Gastrocnemius medialis (tissue), 4 donors: ENCODE results near the gene MDK.

Experiments
- POLR2A ChIP-seq, 2 donors: fragments of 450-650 bp; IDR thresholded peaks; one replicate each; pipeline ENCODE4 v1.6.1; 2017; ENCODE audit warnings: antibody characterized with exemption in 2 of 2, mild to moderate bottlenecking in 2 of 2, moderate library complexity in 2 of 2
- TF ChIP-seq, protein P1 (sequence below), 5 experiments: fragments of 450-650 bp in 3 of 5; fragments of 200-600 bp in 2 of 5; sonication (generic) in 2 of 5; IDR thresholded peaks in 4 of 5; conservative IDR thresholded peaks in 1 of 5; 1 replicate in 4 of 5; 2 replicates in 1 of 5; pipeline ENCODE4 v1.5.1; 2016 to 2019; ENCODE audit warnings: antibody characterized with exemption in 5 of 5, mild to moderate bottlenecking in 3 of 5, moderate library complexity in 3 of 5

DNA sequence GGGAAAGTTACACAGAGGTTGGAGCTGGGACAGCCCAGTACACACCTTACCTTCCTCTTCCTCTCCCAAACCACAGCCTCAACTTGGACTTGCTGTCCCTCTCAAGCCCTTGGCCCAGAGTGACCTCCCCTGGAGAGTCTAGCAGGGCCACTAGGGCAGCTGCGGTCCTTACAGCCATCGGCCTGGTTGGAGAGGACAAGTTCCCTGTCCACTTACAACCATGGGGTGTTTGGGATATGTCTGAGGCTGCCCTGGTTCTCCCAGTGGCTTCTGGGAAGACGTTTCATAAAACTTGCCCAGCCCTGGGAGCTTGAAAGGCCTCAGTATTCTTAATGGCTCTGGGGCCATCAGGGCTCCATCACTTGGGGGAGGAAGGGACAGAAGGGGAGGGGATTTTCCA is 47.3 kb upstream of the MDK start:
- TF ChIP-seq, protein P1, sequence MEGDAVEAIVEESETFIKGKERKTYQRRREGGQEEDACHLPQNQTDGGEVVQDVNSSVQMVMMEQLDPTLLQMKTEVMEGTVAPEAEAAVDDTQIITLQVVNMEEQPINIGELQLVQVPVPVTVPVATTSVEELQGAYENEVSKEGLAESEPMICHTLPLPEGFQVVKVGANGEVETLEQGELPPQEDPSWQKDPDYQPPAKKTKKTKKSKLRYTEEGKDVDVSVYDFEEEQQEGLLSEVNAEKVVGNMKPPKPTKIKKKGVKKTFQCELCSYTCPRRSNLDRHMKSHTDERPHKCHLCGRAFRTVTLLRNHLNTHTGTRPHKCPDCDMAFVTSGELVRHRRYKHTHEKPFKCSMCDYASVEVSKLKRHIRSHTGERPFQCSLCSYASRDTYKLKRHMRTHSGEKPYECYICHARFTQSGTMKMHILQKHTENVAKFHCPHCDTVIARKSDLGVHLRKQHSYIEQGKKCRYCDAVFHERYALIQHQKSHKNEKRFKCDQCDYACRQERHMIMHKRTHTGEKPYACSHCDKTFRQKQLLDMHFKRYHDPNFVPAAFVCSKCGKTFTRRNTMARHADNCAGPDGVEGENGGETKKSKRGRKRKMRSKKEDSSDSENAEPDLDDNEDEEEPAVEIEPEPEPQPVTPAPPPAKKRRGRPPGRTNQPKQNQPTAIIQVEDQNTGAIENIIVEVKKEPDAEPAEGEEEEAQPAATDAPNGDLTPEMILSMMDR (IDR thresholded peaks at IDR 0.05 in 4 of 5, conservative IDR thresholded peaks at IDR 0.05 in 1 of 5), result no peak
- TF ChIP-seq POLR2A (IDR thresholded peaks at IDR 0.05), result no peak
